Measurements from ENCODE around the gene C10orf62.
A peak's percentile ranks its signal among the peaks of the same experiment; 100 is the strongest.

- no peak for TF ChIP-seq EP300 (IDR thresholded peaks at IDR 0.05)
- peak; percentile 68 to 88 (median 80) for TF ChIP-seq CTCF (IDR thresholded peaks at IDR 0.05)
Observed at GRCh38 chr10:97572214-97572989, 17.1 kb upstream of the C10orf62 start, which contains the start of gene ANKRD2.
